NCI-H2196 (cell line): ENCODE results near the gene ZNF778.

Experiments
- DNase-seq: peaks from one replicate; lab custom pipeline; 2025; ENCODE audit not compliant: unreplicated experiment; lab: John Stamatoyannopoulos, UW

The ZNF778 gene

GRCh38 chr16:89273741-89274472 lies 56.4 kb downstream of the ZNF778 start:
- DNase-seq: no peak

- no peak for DNase-seq
These were observed 57.2 kb downstream of the ZNF778 start for GRCh38 chr16:89274561-89275283.

GRCh38 chr16:89275284-89275584 lies 57.7 kb downstream of the ZNF778 start:
- no peak for DNase-seq

- no peak for DNase-seq
These were observed 58.6 kb downstream of the ZNF778 start for GRCh38 chr16:89275837-89276720.

- DNase-seq: no peak
These were observed 59.5 kb downstream of the ZNF778 start for GRCh38 chr16:89277049-89277448.

- DNase-seq: no peak
These were observed 60.3 kb downstream of the ZNF778 start for GRCh38 chr16:89277641-89278341.

GRCh38 chr16:89278441-89279240 lies 61.1 kb downstream of the ZNF778 start:
- DNase-seq: no peak

- no peak for DNase-seq
These were observed 62.4 kb downstream of the ZNF778 start for GRCh38 chr16:89279666-89280481.

GRCh38 chr16:89280546-89281188 lies 63.2 kb downstream of the ZNF778 start:
- no peak for DNase-seq

GRCh38 chr16:89281189-89281577 lies 63.7 kb downstream of the ZNF778 start:
- DNase-seq: no peak

- DNase-seq: no peak
These were observed 64.3 kb downstream of the ZNF778 start for GRCh38 chr16:89281829-89282228.

- DNase-seq: no peak
These were observed 65.0 kb downstream of the ZNF778 start for GRCh38 chr16:89282523-89282922.

- DNase-seq: no peak
These were observed 65.9 kb downstream of the ZNF778 start for GRCh38 chr16:89283449-89283848.

GRCh38 chr16:89285381-89285780 lies 67.9 kb downstream of the ZNF778 start:
- no peak for DNase-seq

GRCh38 chr16:89286096-89286495 lies 68.6 kb downstream of the ZNF778 start:
- no peak for DNase-seq
